DMS114 treated with DMSO at 0.1 percent for 48 hours (cell line): ENCODE results near the gene TRIOBP.
A peak's percentile ranks its signal among the peaks of the same experiment; 100 is the strongest.
"Not testable (repeated sequence)": the region's sequence is repeated elsewhere in the genome, so short reads cannot be mapped to it uniquely, and the experiment has no call there.

Experiments
- DNase-seq: peaks from one replicate; lab custom pipeline; 2025; ENCODE audit not compliant: unreplicated experiment; lab: John Stamatoyannopoulos, UW

Gene TRIOBP

GRCh38 chr22:37696657-37697537 lies at the start of gene TRIOBP:
Gene TRIOBP (plus strand): TSS chr22:37697048. CDS start chr22:37701366, 4,318 bp downstream.
- no peak for DNase-seq

GRCh38 chr22:37647317-37647716 lies 49.5 kb upstream of the TRIOBP start:
- DNase-seq, result no peak

GRCh38 chr22:37647928-37648327 lies 48.9 kb upstream of the TRIOBP start:
- DNase-seq, result no peak

- no peak for DNase-seq
Observed at GRCh38 chr22:37650463-37651136, 46.2 kb upstream of the TRIOBP start.

- DNase-seq, result no peak
Observed at GRCh38 chr22:37654563-37655251, 42.1 kb upstream of the TRIOBP start.

GRCh38 chr22:37655252-37655563 lies 41.6 kb upstream of the TRIOBP start:
- no peak for DNase-seq

GRCh38 chr22:37656583-37656982 lies 40.3 kb upstream of the TRIOBP start:
- not testable (repeated sequence) for DNase-seq

GRCh38 chr22:37657590-37658132 lies 39.2 kb upstream of the TRIOBP start:
- no peak for DNase-seq

- DNase-seq, result peak; percentile 99
Observed at GRCh38 chr22:37658133-37659065, 38.4 kb upstream of the TRIOBP start, which contains the start of gene PDXP. Gene PDXP (plus strand): TSS chr22:37658723. CDS start chr22:37658783, 60 bp downstream.

- no peak for DNase-seq
Observed at GRCh38 chr22:37659066-37659896, 37.6 kb upstream of the TRIOBP start.

GRCh38 chr22:37659897-37660708 lies 36.7 kb upstream of the TRIOBP start:
- DNase-seq, result no peak

GRCh38 chr22:37660709-37661045 lies 36.2 kb upstream of the TRIOBP start:
- DNase-seq, result no peak

GRCh38 chr22:37661160-37661924 lies 35.5 kb upstream of the TRIOBP start:
- DNase-seq, result no peak

- DNase-seq, result no peak
Observed at GRCh38 chr22:37662039-37662438, 34.8 kb upstream of the TRIOBP start.

- DNase-seq, result no peak
Observed at GRCh38 chr22:37663521-37664140, 33.2 kb upstream of the TRIOBP start.

GRCh38 chr22:37664249-37665101 lies 32.4 kb upstream of the TRIOBP start:
- DNase-seq, result no peak

GRCh38 chr22:37665487-37665886 lies 31.4 kb upstream of the TRIOBP start:
- DNase-seq, result no peak
